Activated gamma-delta T cell treated with anti-CD3 and anti-CD28 coated beads, Interleukin-2, amount 50 U/mL, for 16 hours (primary cell): ENCODE data around the gene LRRC1.

Source experiments
- DNase-seq: peaks from one replicate; pipeline ENCODE4 v3.0.0-alpha.2; 2020; ENCODE audit warnings: low read depth

The LRRC1 gene

DNA sequence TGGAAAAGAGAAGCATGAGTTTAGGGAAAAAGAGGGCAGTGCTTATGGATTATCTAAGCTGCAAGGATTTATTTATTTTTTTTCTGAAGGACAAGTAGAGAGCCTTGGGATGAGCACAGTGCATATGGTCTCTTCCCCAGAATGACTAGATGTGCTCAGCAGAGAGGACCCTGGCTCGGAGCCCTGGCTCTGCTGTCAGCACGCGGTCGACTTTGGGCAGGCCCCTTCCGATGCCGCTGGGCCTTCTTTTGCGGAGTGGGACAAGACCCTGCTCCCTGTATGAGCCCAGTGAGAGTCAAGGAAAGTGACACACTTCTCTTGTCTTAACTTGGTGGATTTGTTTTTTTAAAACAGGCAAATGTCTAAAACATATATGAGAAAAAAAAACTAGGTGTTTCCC lies 51.4 kb downstream of the LRRC1 start:
- DNase-seq = no peak

DNA sequence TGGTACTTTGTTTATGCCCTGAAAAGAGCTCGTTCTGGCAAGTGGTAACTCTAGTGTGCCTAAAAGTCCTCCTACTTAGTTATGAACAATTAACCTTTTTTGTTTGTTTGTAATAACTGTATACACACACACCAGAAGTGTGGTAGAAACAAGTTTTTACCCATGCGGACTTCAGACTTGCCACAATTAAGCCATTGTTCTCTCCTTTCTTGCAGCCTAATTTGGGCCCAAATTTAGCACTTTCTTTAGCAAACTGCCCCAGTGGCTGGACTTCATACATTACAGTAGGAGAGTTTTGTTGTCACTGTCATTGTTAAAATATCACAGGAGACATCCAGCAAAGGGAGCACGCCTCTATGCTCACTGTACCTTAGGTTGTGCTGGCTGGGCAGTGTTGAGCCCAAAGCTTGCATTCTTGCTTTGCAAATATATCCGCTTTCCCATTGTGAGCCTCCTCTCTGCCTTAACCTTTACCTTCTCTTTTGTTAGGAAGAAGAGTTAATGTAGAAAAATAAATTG lies 53.0 kb downstream of the LRRC1 start:
- no peak for DNase-seq

DNA sequence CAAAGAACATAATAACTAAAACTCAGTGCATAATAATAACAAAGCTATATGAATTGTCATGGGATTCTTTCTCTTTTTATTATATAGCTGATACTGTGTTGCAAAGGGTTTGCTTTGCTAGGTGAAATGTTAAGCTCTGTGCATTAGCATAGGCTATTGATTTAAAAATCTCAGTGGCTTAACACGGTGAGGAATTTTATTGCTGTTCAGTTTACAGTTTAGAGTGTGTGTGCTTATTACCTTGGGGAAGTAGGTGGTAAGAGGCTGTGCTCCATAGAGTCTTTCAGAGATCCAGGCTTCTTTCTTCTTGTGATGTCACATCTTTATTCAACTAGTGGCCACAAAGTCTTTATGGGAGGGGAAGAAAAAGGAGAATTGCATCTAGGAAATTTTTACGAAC lies 55.7 kb downstream of the LRRC1 start:
- DNase-seq = no peak

DNA sequence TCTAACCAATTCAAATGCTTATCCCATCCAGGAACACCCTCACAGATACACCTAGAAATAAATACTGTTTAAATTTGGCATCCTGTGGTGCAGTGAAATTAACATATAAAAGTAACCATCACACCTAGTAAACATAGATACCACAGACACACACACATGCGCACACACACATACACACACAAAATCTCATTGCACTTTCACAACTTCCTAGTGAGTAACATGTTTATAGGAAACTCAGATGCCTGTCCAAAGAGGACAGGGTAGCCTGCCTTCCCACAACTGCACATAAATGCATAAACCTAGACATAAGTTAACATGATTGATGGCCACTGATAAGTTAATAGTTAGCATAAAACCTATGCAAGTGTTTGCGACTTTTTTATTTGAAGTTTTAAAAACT lies 56.8 kb downstream of the LRRC1 start:
- no peak for DNase-seq

DNA sequence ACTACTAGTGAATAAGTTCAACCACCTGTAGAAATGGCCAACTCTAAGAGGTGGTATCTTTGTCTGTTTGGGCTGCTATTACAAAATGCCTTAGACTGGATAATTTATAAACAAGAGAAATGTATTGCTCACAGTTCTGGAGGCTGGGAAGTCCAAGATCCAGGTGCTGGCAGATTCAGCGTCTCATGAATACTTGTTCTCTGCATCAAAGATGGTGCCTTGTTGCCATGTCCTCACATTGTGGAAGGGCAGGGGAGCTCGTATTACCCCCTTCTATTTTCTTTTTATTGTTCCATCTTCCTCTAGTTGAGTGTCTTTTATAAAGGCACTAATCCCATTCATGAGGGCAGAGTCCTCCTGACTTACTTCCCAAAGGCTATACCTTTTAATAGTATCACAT lies 58.0 kb downstream of the LRRC1 start:
- no peak for DNase-seq

DNA sequence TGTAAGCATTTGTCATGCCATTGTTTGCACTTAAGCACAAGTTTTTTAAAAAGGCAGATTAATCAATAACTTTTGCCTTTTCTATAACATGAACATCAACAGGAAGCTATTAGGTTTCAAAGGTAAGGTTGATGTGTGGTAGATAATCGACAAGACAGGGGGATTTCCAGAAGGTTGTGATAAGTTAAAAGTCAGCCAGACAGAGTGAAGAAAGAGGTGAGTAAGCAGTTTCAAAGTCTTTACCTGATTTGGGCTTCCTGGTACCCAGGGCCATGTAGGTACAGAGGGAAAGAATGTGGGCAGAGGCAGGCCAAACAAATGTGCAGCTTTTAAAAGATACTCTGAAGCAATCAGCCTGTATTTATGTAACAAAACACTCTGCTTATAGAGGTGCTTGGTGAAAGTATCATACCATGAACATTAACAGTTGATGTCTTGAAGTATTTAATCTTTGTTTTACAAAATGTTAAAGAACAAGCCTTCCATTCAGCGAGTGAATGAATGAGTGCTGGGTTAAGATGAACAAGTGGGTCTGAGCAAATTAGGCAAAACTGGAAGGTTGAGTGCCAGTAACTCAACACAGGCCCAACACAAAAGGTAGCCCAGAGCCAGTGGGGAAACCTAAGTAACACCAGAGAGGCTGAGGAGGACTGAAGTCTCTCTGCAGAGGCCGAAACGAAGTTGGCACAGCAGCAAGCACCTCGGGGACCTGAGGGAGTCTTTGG lies 60.2 kb downstream of the LRRC1 start:
- no peak for DNase-seq

DNA sequence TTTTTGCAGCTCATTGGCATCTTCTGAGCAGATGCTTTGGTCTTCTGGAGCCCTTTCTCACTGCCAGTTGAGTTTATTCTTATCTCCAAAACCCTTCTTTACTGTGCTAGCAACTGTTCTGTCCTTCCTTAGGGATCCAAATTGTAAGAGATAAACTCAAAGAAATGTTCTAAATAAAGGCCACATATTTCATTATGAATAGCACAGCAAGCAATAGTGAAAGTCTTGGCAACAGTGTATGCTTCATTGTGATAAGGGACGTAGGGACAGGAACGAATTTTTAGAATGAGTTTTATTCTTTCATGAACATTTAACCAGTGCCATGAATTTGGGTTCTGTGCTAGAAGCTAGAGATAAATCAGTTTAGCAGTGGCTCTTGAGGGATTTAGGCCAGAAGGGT lies 61.1 kb downstream of the LRRC1 start:
- no peak for DNase-seq

DNA sequence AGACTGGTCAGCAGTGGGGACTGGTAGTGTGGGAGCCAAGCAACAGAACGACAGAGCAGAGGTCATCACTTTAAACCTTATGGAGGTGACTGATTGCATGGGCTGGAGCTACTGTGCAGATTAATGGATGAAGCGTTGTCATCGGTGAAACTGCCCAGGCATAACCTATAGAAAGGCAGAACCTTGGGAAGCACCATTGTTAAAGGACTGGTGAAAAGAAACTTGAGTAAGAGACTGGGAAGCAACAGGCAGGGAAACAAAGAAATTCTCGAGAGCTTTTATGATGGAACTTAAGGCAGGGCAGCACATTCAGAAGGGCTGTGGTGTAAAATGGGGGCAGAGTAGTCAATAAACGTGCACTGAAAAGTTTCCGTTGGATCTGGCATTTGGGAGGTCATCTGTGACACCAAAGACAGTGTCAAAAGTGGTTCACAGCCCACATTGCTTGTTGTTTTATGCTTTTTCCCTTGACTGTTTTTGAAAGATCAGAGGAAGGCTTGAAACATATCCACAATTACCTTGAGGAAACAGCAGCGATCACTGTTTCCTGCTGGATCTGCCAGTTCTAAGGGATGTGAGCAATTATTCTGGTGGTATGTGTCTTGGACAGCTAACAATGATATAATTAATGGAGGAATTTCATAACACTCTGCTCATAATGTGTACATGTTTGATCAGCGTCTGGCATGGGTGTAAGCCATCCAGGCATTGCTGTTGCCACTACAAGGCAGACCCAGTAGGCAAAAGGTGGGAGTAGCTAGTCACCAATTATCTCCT lies 62.7 kb downstream of the LRRC1 start:
- no peak for DNase-seq

DNA sequence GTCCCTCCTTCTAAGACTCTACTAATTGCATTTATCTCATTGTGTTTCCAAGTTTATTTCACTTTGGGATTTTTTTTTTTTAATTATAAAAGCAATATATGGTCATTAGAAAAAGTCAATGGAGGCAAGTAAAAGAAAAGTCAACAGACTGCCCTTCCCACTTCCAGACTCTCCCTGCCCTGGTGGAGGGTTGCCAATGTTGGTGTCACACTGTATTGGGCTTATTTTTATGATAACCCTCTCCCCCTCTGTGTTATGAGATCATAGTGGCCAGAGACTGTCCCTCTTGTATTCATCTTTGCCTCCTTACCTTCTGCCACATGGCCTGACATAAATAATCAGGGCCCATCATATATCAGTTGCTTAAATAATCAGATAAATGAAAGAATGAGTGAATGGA lies 63.4 kb downstream of the LRRC1 start:
- DNase-seq = no peak

DNA sequence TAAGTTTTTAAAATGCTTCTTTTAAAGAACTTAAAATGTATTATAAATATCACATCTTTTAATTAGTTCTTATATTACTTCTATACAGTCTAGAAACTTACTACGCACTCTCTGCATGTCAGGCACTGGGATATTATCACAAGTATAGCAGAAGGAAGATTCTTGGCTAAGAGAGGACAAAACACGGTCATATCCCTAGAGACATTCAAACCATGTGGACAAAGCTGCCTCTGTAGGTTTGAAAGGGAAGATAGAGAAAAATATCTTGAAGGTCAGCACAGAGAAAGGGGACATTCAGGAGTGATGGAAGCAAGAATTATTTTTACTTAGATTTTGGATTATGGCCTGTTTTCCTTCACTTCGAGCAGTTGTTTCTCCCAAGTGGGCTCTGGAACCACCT lies 64.1 kb downstream of the LRRC1 start:
- DNase-seq = no peak

DNA sequence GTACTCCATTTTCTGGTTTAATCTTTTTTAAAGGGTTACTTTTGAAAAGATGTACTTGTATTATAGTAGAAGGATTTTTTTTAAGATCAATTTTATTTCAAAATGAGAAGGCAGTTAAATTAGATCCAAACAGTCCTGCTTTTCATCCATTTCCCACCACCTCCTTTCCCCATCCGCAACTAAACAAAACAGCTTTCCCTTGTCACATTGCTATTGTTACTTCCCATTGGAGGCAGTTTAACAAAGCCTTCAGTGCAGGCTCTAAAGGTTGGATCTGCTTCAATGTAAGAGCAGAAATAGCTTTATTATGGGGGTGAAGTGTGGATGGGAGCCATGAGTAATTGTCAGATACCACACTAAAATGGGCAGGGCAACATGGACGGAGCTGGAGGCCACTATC lies 65.7 kb downstream of the LRRC1 start:
- DNase-seq = no peak

DNA sequence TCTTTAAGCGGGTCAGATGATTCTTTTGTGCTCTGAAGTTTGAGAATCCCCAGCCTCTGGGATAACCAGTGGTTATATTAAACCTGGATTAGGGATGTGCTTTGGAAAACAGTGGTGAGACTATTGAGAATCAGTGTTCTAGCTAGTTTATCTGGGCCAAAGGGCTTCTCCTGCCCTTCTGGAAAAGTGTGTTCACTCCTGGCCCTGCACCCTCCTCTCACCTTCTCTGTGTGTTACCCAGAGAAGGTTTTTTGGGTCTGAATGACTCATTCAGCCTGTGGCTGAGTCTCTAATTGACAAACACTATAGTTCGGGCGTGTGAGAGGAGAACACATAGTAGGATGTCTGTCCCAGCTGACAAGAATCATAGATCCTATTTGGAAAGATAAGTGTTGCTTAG lies 66.7 kb downstream of the LRRC1 start:
- no peak for DNase-seq

DNA sequence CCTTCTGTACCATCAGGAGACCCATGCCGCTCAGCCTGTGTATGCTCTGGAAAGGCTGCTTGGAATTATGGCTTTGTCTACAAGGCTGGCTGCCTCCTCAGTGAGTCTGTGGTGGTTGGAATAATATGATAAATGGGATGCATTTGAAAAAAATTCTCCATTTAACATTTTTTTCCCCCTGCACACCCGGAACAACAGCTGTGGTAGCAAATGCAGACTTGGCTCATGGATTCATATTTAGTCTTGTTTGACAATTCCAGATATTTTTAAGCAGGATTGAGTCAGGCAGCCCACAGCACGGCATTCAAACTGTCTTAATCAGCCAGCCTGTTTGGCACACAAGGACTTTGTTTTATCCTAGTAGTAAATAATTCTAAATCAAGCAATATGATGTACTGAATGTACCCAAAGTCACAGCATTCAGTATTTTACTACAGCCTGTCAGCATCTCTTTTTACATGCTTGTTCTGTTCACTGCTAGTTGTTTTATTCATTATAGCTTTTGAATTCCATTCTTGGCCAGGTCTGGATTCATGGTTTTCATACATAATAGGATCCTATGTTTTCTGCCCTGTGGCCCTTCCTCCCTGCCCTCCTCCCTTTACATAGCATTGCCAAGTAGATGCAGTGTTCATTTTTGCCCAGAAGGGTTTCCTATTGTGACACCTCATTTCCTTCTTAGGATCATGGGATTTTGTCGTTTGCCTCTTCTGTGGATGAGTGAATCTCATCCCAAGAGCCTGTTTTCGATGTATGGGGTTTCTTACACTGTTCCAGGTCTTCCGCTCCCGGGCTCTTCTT lies 68.1 kb downstream of the LRRC1 start:
- DNase-seq = no peak

DNA sequence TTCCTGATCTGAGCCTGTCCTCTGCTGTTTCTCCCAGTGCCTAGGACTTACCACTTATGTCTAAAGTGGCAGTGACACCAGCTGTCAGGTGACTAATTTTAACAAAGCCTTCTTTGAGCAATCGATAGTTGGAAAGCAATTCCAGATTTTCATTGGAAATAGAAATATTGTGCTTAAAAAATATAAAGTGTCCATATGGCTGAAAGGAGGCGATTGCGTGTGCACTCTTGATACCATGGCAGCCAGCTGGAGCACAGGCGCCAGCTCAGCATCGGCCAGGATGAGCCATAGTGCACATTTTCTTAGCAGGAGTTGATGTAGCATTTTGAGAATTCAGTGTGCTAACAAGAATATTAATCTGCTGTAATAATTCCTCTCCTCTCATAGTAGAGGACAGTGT lies 70.0 kb downstream of the LRRC1 start:
- DNase-seq = no peak

DNA sequence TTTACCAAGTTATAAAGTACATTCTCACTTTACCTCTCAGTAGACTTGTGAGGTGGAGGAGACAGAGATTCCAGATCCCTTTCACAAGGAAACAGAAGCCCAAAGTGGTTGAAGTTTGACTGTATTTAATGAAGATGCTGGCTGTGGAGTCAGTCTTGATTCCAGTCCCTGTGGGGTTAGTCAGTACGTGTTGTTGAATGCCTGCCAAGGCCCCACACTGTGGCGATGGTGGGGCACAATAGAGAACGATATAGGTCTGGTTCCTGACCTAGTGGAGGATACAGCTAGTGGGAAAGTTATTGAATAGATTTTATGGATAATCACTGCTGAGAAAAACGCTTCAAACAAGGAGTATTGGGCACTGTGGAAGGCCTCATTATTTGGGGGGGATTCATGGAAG lies 71.4 kb downstream of the LRRC1 start:
- no peak for DNase-seq

DNA sequence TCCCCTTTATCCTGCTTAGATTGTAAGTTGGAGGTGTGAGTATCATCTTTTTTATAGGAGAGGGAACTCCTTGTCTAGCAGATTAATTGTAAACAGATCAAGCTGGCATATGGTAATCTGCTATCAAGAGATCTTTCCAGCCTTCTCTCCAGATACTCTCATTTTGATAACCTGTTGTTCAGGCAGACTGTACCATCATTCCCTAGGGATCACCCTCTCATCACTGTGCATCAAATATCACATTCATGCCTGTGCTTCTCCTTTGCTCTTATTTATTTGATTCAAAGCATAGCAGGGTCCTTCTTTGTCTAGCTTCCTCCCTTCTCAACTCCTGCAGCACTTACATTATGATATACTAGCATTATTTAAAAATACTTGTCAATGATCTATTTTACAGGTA lies 73.8 kb downstream of the LRRC1 start:
- DNase-seq = no peak

DNA sequence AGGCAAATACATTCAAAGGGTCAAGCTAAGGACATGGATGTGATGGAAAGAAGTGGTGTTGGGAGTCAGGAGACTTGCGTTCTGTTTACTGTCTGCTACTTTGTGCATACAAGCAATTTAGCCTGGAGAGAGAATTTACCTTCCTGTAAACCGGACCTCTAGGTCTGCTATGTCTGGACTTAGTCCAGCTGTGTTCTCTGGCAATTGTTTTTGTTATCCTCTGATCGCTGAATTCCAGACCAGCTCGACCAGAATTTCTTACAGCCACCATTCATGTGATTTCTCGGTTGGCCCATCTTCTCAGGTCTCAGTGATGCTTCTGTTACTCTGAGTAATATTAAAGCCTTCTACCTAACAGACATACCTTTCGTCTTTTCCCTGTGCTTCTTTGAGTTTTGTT lies 75.2 kb downstream of the LRRC1 start:
- no peak for DNase-seq

DNA sequence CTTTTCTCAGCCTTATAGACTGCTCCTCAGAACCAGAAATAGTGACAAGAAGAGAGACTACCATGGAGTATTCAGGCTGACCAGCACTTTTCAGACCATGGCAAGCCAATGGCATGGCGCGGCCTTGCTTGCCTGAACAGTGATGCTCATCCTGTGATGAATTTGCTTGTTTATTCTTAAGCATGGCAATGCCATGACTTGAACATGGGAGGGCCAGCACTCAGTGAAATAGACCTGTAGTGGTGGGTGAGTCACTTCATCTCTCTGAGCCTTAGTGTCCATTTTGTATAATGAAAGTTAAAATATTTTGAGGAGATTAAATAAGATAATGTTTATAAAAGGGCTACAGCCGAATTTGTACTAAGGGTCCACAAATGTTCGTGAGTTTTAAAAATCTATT lies 79.1 kb downstream of the LRRC1 start:
- DNase-seq = no peak

DNA sequence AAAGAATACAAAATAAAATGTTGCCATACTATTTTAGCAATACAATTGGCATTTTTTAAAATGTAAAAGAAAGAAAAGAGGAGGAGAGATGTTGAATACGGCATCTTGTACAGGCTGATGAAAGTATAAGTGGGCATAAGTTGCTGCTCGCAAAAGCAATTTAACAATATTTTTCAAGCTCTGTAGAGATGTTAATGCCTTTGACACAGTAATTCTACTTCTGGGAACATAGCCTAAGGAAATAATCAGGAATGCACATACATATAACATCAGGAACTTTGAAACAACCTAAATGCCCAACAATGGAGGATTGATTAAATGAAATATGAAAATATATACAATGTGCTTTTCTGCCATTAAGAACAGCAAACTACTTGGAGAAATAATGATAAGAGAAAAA lies 80.2 kb downstream of the LRRC1 start:
- DNase-seq = no peak

DNA sequence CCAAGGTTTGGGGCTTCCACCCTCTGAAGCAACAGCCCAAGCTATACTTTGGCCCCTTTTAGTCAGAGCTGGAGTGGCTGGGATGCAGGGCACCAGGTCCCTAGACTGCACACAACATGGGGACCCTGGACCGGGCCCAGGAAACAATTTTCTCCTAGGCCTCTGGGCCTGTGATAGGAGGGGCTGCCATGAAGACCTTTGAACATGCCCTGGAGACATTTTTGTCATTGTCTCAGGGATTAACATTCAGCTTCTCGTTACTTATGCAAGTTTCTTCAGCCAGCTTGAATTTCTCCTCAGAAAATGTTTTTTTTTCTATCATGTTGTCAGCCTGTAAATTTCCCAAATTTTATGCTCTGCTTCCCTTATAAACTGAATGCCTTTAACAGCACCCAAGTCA lies 82.3 kb downstream of the LRRC1 start:
- DNase-seq = no peak

DNA sequence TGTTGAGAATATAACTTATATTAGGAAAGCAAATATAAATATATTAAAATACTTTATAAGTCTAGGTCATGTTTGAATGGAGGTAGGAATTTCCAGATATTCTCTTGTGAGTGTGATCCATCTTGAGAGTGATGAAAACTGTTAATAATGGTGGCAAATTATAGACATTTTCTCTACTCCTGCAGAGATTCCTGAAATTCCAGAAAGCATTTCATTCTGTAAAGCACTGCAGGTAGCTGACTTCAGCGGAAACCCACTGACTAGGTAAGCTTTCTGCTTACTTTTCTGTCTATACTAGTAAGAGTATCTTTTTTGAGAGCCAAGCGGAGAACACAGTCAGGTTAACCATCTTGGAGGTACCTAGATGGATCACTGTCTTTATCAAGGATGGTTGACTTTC lies 84.0 kb downstream of the LRRC1 start:
- no peak for DNase-seq

DNA sequence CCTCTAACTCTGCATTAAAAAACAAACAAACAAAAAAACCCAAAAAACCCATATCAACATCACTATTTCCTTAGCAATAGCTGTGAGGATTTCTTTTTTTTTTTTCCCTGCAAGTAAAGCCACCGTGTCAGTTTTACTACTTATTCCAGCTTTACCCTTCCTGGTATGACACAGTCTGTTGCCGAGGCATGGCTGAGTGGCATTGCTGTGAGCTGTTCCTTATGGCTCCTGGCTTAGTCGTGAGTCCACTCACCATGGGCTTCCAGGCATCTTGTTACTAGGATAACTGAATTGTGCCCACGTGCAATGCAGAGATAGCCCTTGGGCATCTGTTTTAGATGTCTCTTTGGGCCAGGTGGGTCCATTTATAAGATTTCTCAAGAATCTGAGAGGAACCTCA lies 84.8 kb downstream of the LRRC1 start:
- no peak for DNase-seq

DNA sequence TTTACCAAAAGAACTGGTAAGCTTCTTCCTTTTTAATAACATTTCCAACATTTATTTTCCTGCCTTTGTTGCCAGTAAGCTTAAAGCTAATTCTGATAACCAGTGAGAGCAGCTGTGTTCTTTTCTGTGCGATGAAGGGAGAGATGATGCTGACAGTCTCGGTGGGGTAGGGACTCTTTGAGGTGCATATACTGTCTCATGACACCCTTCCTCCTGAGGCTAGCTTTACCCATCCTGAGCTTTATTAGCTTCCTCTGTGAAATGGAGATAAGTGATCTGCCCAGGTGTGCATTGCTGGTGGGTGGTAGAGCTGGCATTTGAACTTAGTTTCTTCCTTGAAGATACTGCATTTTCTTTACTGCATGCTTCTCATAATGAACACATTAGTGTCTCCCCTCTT lies 92.5 kb downstream of the LRRC1 start:
- DNase-seq = no peak
